Glutamatergic neuron (in vitro differentiated cells): Measurements from ENCODE around the gene DUT. TPM values are rescaled to one million over a fixed set of nuclear protein-coding genes. Genes with fewer than 3 reads are reported as not detected.

Experiments
- DNase-seq: peaks from one replicate; pipeline ENCODE4 v3.0.0; 2022
- H3K27ac Mint-ChIP-seq: one replicate; pipeline ENCODE4 v1.8.0; 2020; ENCODE audit warnings: mild to moderate bottlenecking, mixed read lengths, inconsistent platforms; ENCODE audit not compliant: unreplicated experiment
- H3K27me3 Mint-ChIP-seq: one replicate; pipeline ENCODE4 v1.8.0; 2020; ENCODE audit warnings: mild to moderate bottlenecking, moderate library complexity, mixed read lengths, inconsistent platforms; ENCODE audit not compliant: unreplicated experiment
- H3K36me3 Mint-ChIP-seq: one replicate; pipeline ENCODE4 v1.8.0; 2020; ENCODE audit warnings: mild to moderate bottlenecking, mixed read lengths, inconsistent platforms; ENCODE audit not compliant: unreplicated experiment
- H3K4me1 Mint-ChIP-seq: one replicate; pipeline ENCODE4 v1.8.0; 2020; ENCODE audit warnings: mild to moderate bottlenecking, low read depth, mixed read lengths, inconsistent platforms; ENCODE audit not compliant: unreplicated experiment
- H3K4me3 Mint-ChIP-seq: one replicate; pipeline ENCODE4 v1.8.0; 2020; ENCODE audit warnings: mild to moderate bottlenecking, mixed read lengths, inconsistent platforms; ENCODE audit not compliant: unreplicated experiment
- H3K9me3 Mint-ChIP-seq: one replicate; pipeline ENCODE4 v1.8.0; 2020; ENCODE audit warnings: mild to moderate bottlenecking, moderate library complexity, mixed read lengths, inconsistent platforms; ENCODE audit not compliant: unreplicated experiment
- long read RNA-seq: library from polyadenylated mRNA; unstranded; transcript quantifications from one replicate; pipeline ENCODE4 v2.0.0, GENCODE V29; 2020; ENCODE audit not compliant: unreplicated experiment
- total RNA-seq: library from RNA; stranded (reverse); fragmentation: NEBNext Ultra II Directional; extraction: Animal tissue kit (Norgen Biotek cat#: 25700); gene quantifications from one replicate; pipeline ENCODE4 v1.2.1, GENCODE V29; 2021; ENCODE audit not compliant: unreplicated experiment
- TF ChIP-seq, protein P1 (sequence below): fragments of 200-600 bp; sonication (generic); IDR thresholded peaks from one replicate; pipeline ENCODE4 v1.5.0; 2021; ENCODE audit not compliant: partially characterized antibody, unreplicated experiment

DUT gene
- total RNA-seq, result 34.3 TPM
- long read RNA-seq, transcript DUT-202 (6 exons, 1,935 nt), result minor isoform, 11 of 51 reads
- long read RNA-seq, transcript DUT-201 (7 exons, 2,147 nt), result major isoform, 32 of 51 reads
- long read RNA-seq, transcript DUT-205 (7 exons, 769 nt), result minor isoform, 5 of 51 reads
- long read RNA-seq, partial matches to known transcripts, result 0 of 51 reads
- long read RNA-seq, other reads (novel, unspliced or antisense), result 1 of 51 reads

DNA sequence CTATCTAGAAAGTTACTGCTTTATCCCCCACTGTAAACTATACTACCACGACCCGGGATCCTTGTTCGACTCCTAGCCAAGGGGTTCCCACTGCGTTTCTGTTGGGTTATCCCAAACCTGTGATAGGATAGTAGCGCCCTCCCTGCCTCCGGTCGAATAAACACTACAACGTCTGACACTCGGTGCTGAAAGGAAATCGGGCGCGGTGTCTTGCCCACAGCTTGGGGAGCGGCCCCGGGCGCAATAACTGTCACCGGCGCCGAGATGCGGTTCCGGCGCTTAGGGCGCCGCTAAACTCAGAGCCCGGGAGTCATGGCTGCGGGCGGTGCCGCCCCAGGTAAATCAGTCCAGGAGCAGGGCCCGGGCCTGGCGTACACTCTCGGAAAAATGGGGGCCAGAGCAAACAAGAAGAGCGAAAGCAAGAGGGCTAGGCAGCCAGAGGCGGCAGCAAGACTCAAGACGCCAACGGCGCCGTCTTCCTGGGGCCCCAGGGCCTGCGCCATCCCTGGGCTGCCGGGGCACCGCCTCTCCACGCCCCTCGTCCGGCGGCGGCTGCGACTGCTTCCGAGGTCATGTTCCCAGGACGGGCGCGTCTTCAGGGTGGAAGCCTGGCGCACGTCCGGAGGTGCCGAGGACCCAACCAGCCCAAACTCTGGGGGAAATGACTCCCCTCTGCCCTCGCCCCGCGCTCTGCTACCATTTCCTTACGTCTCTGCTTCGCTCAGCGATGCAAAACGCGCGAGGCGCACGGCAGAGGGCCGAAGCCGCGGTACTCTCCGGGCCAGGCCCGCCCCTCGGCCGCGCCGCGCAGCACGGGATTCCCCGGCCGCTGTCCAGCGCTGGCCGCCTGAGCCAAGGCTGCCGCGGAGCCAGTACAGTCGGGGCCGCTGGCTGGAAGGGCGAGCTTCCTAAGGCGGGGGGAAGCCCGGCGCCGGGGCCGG, at the start of gene DUT:
Gene DUT (plus strand): TSS at position 575 of the 941 bp plus-strand sequence. CDS start 87 bp downstream, at position 662.
- Mint-ChIP-seq H3K27ac (peak within 1 kb of the TSS; percentile 86), H3K9me3 (peaks cover 1% of the 10 kb centered on the region), H3K4me1 (peaks cover 4% of the 10 kb centered on the region), H3K4me3 (peak within 1 kb of the TSS; percentile 97), H3K27me3 (no peaks in the 10 kb centered on the region), H3K36me3 (no peaks in the 10 kb centered on the region)
- TF ChIP-seq, protein P1, sequence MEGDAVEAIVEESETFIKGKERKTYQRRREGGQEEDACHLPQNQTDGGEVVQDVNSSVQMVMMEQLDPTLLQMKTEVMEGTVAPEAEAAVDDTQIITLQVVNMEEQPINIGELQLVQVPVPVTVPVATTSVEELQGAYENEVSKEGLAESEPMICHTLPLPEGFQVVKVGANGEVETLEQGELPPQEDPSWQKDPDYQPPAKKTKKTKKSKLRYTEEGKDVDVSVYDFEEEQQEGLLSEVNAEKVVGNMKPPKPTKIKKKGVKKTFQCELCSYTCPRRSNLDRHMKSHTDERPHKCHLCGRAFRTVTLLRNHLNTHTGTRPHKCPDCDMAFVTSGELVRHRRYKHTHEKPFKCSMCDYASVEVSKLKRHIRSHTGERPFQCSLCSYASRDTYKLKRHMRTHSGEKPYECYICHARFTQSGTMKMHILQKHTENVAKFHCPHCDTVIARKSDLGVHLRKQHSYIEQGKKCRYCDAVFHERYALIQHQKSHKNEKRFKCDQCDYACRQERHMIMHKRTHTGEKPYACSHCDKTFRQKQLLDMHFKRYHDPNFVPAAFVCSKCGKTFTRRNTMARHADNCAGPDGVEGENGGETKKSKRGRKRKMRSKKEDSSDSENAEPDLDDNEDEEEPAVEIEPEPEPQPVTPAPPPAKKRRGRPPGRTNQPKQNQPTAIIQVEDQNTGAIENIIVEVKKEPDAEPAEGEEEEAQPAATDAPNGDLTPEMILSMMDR, result no peak
- DNase-seq, result peak; percentile 85

DNA sequence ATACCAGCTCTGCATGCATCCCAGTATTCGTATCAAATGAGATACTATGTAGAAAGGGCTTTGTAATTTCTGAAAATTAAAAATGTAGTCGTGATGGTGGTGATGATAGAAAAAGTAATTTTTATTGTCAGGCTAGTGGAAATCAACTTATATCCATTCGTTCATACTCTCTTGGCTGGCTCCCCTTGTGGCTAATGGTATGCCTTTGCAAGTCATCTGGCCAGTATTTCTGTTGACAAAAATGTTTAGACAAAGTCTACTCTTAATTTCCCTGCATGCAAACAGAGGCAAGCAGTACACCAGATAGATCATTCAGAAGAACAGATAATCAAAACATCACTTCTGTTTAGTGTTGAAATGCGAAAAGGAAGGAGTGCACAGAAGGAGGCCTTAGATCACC, 49.6 kb upstream of the DUT start:
- DNase-seq, result no peak
- Mint-ChIP-seq H3K27me3 (no peaks in the 10 kb centered on the region), H3K4me1 (peaks cover 10% of the 10 kb centered on the region), H3K36me3 (no peaks in the 10 kb centered on the region), H3K9me3 (no peaks in the 10 kb centered on the region), H3K4me3 (no peak overlapping the region), H3K27ac (no peak overlapping the region)
- TF ChIP-seq, protein P1, result no peak

DNA sequence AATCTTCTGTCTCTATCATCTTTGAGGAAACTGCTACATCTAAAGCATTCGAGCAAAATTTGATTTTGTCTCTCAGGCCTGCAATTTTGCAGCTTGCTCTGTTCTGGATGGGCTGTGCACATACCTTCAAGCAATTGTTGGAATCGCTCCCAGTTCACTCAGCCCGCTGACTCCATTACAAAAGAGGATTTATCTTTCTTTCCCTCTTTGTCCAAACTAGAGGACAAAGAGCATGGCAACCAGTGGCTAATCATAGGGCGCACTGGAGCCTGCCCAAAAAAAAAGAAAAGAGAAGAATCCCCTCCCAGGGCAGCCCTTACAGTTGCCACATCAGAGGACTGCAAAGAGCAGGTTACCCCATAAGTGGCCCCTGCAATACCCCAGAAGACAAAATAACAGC, 49.0 kb upstream of the DUT start:
- Mint-ChIP-seq H3K9me3 (no peaks in the 10 kb centered on the region), H3K27me3 (no peaks in the 10 kb centered on the region), H3K4me3 (no peak overlapping the region), H3K4me1 (peaks cover 10% of the 10 kb centered on the region), H3K27ac (no peak overlapping the region), H3K36me3 (no peaks in the 10 kb centered on the region)
- TF ChIP-seq, protein P1, result no peak
- no peak for DNase-seq

DNA sequence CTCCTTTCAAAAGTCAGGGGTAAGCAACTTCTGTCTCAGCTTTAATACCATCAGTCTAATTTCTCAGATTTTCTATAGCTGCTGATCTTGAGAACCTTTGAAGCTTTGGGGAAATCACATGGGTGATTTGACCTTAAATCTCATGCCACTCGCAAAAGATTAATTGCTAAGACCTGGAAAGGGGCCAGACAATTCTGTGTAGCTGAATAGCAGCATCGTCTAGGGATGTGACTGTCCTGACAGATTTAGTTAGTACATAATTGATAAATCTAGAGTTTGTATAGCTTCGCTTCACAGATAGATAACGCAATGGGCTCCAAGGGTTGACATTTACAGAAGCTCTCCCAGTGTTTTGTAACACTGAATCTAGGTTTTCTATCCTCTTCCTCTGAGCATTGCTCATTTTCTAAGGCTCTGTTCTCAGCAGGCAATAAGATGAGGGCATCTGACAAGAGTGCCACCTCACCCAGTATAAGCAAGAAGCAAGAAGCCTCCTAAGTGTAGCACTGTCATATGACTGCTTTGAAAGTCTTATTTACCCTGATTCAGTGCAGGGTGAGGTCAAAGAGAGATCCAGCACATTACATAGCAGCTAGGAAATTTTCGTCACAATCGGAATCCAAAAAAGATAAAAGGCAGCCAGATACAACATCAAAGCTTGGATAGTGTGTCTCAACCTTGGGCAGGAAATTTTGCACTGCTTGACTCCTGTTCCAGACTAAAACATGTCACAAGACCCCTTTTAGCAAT, 47.7 kb upstream of the DUT start:
- Mint-ChIP-seq H3K36me3 (no peaks in the 10 kb centered on the region), H3K9me3 (no peaks in the 10 kb centered on the region), H3K4me1 (peaks cover 10% of the 10 kb centered on the region), H3K27ac (no peak overlapping the region), H3K4me3 (no peak overlapping the region), H3K27me3 (no peaks in the 10 kb centered on the region)
- TF ChIP-seq, protein P1, result no peak
- DNase-seq, result no peak
